Ovary (tissue), 3 donors: Measurements from ENCODE around the gene FKBP1B.
"Not testable (repeated sequence)": the region's sequence is repeated elsewhere in the genome, so short reads cannot be mapped to it uniquely, and the experiment has no call there.

Experiments
- CTCF ChIP-seq, 3 donors: fragments of 450-650 bp in 2 of 3; fragments of 200-600 bp in 1 of 3; IDR thresholded peaks; one replicate each; pipeline versions ENCODE4 v1.5.1 to v1.8.0; 2016 to 2022; ENCODE audit warnings: antibody characterized with exemption in 3 of 3, mild to moderate bottlenecking in 1 of 3
- EP300 ChIP-seq: sonication (generic); formaldehyde crosslinking; IDR thresholded peaks from one replicate; pipeline ENCODE4 v1.6.1; 2017; ENCODE audit warnings: antibody characterized with exemption
- donor health status: DM: no; HTN: no; CAD: no.

DNA sequence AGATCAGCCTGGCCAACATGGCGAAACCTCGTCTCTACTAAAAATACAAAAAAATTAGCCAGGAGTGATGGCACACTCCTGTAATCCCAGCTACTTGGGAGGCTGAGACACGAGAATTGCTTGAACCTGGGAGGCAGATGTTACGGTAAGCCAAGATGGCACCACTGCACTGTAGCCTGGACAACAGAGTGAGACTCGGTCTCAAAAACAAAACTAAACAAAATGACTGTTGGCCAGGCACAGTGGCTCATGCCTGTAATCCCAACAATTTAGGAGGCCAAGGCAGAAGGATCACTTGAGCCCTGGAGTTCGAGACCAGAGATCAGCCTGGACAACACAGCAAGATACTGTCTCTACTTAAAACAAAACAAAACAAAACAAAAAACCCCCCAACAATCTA is 6.4 kb upstream of the FKBP1B start:
- not testable (repeated sequence) for TF ChIP-seq CTCF (IDR thresholded peaks at IDR 0.05); EP300
